OCI-LY3 (cell line): ENCODE measurements around the gene CNTRL.

Experiments
- EZH2phosphoT487 ChIP-seq: fragments of 200-600 bp; shearing (Covaris generic); IDR thresholded peaks from 2 replicates; pipeline ENCODE4 v1.6.1; 2018; ENCODE audit warnings: antibody characterized with exemption, mixed run types, low read depth
- TF ChIP-seq, protein P1 (sequence below): fragments of 200-600, 300-600 bp; sonication (generic); IDR thresholded peaks from 2 replicates; pipeline ENCODE4 v1.5.1; 2014; ENCODE audit warnings: antibody characterized with exemption, low read length, low read depth

DNA sequence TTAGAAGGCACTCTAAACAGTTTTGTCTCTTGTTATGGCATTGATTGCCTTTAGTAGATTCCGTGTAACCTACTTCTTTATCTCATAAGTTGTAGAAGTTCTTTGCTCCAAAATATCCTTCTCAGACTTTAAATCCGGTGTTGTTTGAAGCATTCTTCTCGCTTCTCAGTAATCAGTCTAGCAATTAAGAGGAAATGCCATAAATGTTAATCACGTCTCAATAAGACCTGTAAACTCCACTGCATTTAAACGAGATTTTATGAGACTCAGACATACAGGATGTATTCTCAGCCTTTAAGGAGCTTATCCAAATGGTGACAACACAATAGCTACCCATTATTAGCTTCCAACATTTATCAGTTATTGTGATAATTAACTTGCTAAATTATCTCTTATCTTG, 16.9 kb upstream of the CNTRL start:
- TF ChIP-seq, protein P1, sequence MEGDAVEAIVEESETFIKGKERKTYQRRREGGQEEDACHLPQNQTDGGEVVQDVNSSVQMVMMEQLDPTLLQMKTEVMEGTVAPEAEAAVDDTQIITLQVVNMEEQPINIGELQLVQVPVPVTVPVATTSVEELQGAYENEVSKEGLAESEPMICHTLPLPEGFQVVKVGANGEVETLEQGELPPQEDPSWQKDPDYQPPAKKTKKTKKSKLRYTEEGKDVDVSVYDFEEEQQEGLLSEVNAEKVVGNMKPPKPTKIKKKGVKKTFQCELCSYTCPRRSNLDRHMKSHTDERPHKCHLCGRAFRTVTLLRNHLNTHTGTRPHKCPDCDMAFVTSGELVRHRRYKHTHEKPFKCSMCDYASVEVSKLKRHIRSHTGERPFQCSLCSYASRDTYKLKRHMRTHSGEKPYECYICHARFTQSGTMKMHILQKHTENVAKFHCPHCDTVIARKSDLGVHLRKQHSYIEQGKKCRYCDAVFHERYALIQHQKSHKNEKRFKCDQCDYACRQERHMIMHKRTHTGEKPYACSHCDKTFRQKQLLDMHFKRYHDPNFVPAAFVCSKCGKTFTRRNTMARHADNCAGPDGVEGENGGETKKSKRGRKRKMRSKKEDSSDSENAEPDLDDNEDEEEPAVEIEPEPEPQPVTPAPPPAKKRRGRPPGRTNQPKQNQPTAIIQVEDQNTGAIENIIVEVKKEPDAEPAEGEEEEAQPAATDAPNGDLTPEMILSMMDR: no peak
- TF ChIP-seq EZH2phosphoT487: no peak
